Activated T-helper 2 cell treated with anti-CD3 and anti-CD28 coated beads, Interferon-gamma antibody, Interleukin-2, Interleukin-4, amounts not matched to agents 10 μg/mL and 5 μg/mL and 100 μg/mL, durations not matched to agents 14 hours and 24 hours and 36 hours (primary cell): ENCODE data around the gene ANKDD1A. TPM values are rescaled to one million over a fixed set of nuclear protein-coding genes. Genes with fewer than 3 reads are reported as not detected.

ENCODE experiments used
- DNase-seq: peaks from one replicate; pipeline ENCODE4 v3.0.0; 2021; ENCODE audit warnings: low spot score
- H3K27ac Mint-ChIP-seq: one replicate; pipeline ENCODE4 v1.8.0; 2021; ENCODE audit warnings: mixed read lengths
- H3K27me3 Mint-ChIP-seq: one replicate; pipeline ENCODE4 v1.8.0; 2021; ENCODE audit warnings: low read depth, mixed read lengths
- H3K36me3 Mint-ChIP-seq: one replicate; pipeline ENCODE4 v1.8.0; 2021; ENCODE audit warnings: low read depth, mixed read lengths
- H3K4me1 Mint-ChIP-seq: one replicate; pipeline ENCODE4 v1.8.0; 2021; ENCODE audit warnings: low read depth, mixed read lengths
- H3K4me3 Mint-ChIP-seq: one replicate; pipeline ENCODE4 v1.8.0; 2021; ENCODE audit warnings: low read depth, mild to moderate bottlenecking, moderate library complexity, mixed read lengths
- H3K9me3 Mint-ChIP-seq: one replicate; pipeline ENCODE4 v1.8.0; 2021; ENCODE audit warnings: mixed read lengths
- intact Hi-C: fragments of 100-400 bp; cut with micrococcal nuclease; formaldehyde crosslinking; loops from one replicate; pipeline ENCODE4 v1.15.1; 2023
- total RNA-seq: library from RNA; stranded (reverse); gene quantifications from 2 replicates; pipeline ENCODE4 v1.2.3, GENCODE V29; 2022

ANKDD1A gene
- total RNA-seq, 1 donor from 2014 or later, result 2.2 TPM

GRCh38 chr15:64883997-64884511, 27.6 kb upstream of the ANKDD1A start:
- intact Hi-C loops, result loop anchor here (1.0 kb wide), 1 partner anchor 8 kb away; no protein-coding TSS in a partner anchor
- Mint-ChIP-seq H3K27me3 (no peaks in the 10 kb centered on the region), H3K4me1 (peaks cover 28% of the 10 kb centered on the region), H3K9me3 (no peaks in the 10 kb centered on the region), H3K36me3 (no peaks in the 10 kb centered on the region), H3K27ac (peak overlapping the region; percentile 90), H3K4me3 (peak overlapping the region; percentile 59)
- no peak for DNase-seq

- Mint-ChIP-seq H3K27me3 (no peaks in the 10 kb centered on the region), H3K9me3 (no peaks in the 10 kb centered on the region), H3K4me3 (no peak overlapping the region), H3K27ac (peak overlapping the region; percentile 90), H3K36me3 (no peaks in the 10 kb centered on the region), H3K4me1 (peaks cover 28% of the 10 kb centered on the region)
- DNase-seq, result no peak
- intact Hi-C loops, result loop anchor here (1.0 kb wide), 1 partner anchor 8 kb away; no protein-coding TSS in a partner anchor
Measured at GRCh38 chr15:64884679-64885078, 27.0 kb upstream of the ANKDD1A start.

GRCh38 chr15:64888336-64888735, 23.4 kb upstream of the ANKDD1A start:
- no peaks in the 10 kb centered on the region for H3K9me3 Mint-ChIP-seq
- H3K27ac Mint-ChIP-seq, result no peak overlapping the region
- intact Hi-C loops, result no loop called here
- no peaks in the 10 kb centered on the region for H3K36me3 Mint-ChIP-seq
- peaks cover 39% of the 10 kb centered on the region for H3K4me1 Mint-ChIP-seq
- H3K4me3 Mint-ChIP-seq, result no peak overlapping the region
- no peaks in the 10 kb centered on the region for H3K27me3 Mint-ChIP-seq
- DNase-seq, result no peak

- Mint-ChIP-seq H3K27me3 (no peaks in the 10 kb centered on the region), H3K36me3 (no peaks in the 10 kb centered on the region), H3K27ac (peak overlapping the region; percentile 96), H3K4me1 (peaks cover 53% of the 10 kb centered on the region), H3K4me3 (peak overlapping the region; percentile 7), H3K9me3 (no peaks in the 10 kb centered on the region)
- DNase-seq, result no peak
- intact Hi-C loops, result loop anchor here (5.0 kb wide), 3 partner anchors 101 to 644 kb away; partner anchors contain the start of gene RNU5A-1
Measured at GRCh38 chr15:64891561-64891960, 20.1 kb upstream of the ANKDD1A start.

DNA sequence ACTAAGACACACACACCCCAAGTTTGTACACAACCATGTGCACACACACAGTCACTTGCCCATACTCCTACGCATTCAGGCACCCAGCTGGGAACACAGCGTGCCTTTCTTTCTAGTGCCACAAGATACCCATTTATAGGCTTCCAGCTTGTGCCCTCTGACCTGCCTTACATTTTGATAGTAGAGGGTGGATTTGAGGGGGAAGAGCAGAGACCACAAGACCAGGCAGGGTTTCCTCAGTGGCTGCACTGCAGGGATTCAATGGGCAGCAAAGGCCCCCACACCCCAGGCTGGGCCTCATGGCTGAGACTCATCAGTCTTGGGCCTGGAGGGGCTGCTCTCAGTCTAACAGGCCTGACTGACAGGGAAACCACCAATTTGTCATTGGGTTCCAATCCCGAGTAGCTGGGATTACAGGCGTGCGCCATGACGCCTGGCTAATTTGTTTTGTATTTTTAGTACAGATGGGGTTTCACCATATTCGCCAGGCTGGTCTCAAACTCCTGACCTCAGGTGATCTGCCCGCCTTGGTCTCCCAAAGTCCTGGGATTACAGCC, 18.8 kb upstream of the ANKDD1A start:
- Mint-ChIP-seq H3K4me3 (peak overlapping the region; percentile 86), H3K9me3 (no peaks in the 10 kb centered on the region), H3K27ac (peak overlapping the region; percentile 96), H3K4me1 (peaks cover 62% of the 10 kb centered on the region), H3K27me3 (no peaks in the 10 kb centered on the region), H3K36me3 (no peaks in the 10 kb centered on the region)
- intact Hi-C loops, result loop anchor here (1.0 to 5.0 kb wide), 6 partner anchors 9 to 646 kb away; partner anchors contain the start of genes PIF1, PLEKHO2 and RNU5A-1
- peak; percentile 22 for DNase-seq

GRCh38 chr15:64893481-64894394, 18.0 kb upstream of the ANKDD1A start:
- Mint-ChIP-seq H3K27ac (peak overlapping the region; percentile 96), H3K36me3 (no peaks in the 10 kb centered on the region), H3K4me1 (peaks cover 62% of the 10 kb centered on the region), H3K4me3 (peak overlapping the region; percentile 86), H3K9me3 (no peaks in the 10 kb centered on the region), H3K27me3 (no peaks in the 10 kb centered on the region)
- peak; percentile 97 for DNase-seq
- intact Hi-C loops, result loop anchor here (1.0 to 5.0 kb wide), 5 partner anchors 52 to 646 kb away; partner anchors contain the start of genes PIF1, PLEKHO2 and RNU5A-1

- H3K9me3 Mint-ChIP-seq, result no peaks in the 10 kb centered on the region
- peak; percentile 86 for DNase-seq
- H3K27ac Mint-ChIP-seq, result peak overlapping the region; percentile 96
- H3K36me3 Mint-ChIP-seq, result peaks cover 4% of the 10 kb centered on the region
- peaks cover 62% of the 10 kb centered on the region for H3K4me1 Mint-ChIP-seq
- H3K27me3 Mint-ChIP-seq, result no peaks in the 10 kb centered on the region
- intact Hi-C loops, result loop anchor here (5.0 kb wide), 3 partner anchors 98 to 647 kb away; partner anchors contain the start of gene RNU5A-1
- peak overlapping the region; percentile 86 for H3K4me3 Mint-ChIP-seq
Measured at GRCh38 chr15:64894395-64895056, 17.2 kb upstream of the ANKDD1A start.

- H3K4me1 Mint-ChIP-seq, result peaks cover 62% of the 10 kb centered on the region
- peaks cover 4% of the 10 kb centered on the region for H3K36me3 Mint-ChIP-seq
- H3K27ac Mint-ChIP-seq, result peak overlapping the region; percentile 96
- peak overlapping the region; percentile 86 for H3K4me3 Mint-ChIP-seq
- no peaks in the 10 kb centered on the region for H3K27me3 Mint-ChIP-seq
- H3K9me3 Mint-ChIP-seq, result peaks cover under 1% of the 10 kb centered on the region
- DNase-seq, result peak; percentile 47
- intact Hi-C loops, result no loop called here
Measured at GRCh38 chr15:64895285-64896065, 16.2 kb upstream of the ANKDD1A start.

GRCh38 chr15:64896371-64897069, 15.2 kb upstream of the ANKDD1A start:
- Mint-ChIP-seq H3K4me3 (no peak overlapping the region), H3K36me3 (peaks cover 4% of the 10 kb centered on the region), H3K27me3 (no peaks in the 10 kb centered on the region), H3K27ac (peak overlapping the region; percentile 96), H3K9me3 (peaks cover 8% of the 10 kb centered on the region), H3K4me1 (peaks cover 55% of the 10 kb centered on the region)
- intact Hi-C loops, result no loop called here
- DNase-seq, result no peak

GRCh38 chr15:64897345-64897985, 14.2 kb upstream of the ANKDD1A start:
- H3K27ac Mint-ChIP-seq, result peak overlapping the region; percentile 96
- peaks cover 48% of the 10 kb centered on the region for H3K4me1 Mint-ChIP-seq
- no peak for DNase-seq
- H3K36me3 Mint-ChIP-seq, result peaks cover 4% of the 10 kb centered on the region
- intact Hi-C loops, result no loop called here
- H3K4me3 Mint-ChIP-seq, result no peak overlapping the region
- peaks cover 8% of the 10 kb centered on the region for H3K9me3 Mint-ChIP-seq
- no peaks in the 10 kb centered on the region for H3K27me3 Mint-ChIP-seq

- H3K36me3 Mint-ChIP-seq, result peaks cover 4% of the 10 kb centered on the region
- H3K4me1 Mint-ChIP-seq, result peaks cover 48% of the 10 kb centered on the region
- intact Hi-C loops, result no loop called here
- H3K27me3 Mint-ChIP-seq, result no peaks in the 10 kb centered on the region
- no peak overlapping the region for H3K27ac Mint-ChIP-seq
- no peak overlapping the region for H3K4me3 Mint-ChIP-seq
- DNase-seq, result no peak
- H3K9me3 Mint-ChIP-seq, result peaks cover 8% of the 10 kb centered on the region
Measured at GRCh38 chr15:64898406-64898805, 13.3 kb upstream of the ANKDD1A start.
